ENCODE data around the gene YTHDC2. TPM values are rescaled to one million over a fixed set of nuclear protein-coding genes. Genes with fewer than 3 reads are reported as not detected.

Gene YTHDC2
- polyA plus RNA-seq, 1 experiment: 2.5 TPM

DNA sequence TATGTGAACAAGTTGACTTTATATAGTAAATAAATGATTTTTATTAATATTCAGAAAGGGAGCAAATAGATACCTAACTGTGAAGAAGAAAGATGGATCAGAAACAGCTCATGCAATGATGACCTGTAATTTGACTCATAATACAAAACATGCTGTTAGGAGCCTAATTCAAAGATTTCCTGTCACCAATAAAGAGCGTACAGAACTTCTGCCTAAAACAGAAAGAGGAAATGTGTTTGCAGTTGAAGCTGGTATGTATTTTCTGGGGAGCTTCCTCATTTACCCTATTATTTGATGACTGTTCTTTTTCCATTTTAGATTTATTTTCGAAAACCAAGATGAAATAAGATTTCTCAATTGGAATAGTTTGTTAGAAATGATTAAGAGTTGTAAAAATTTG, 11.4 kb downstream of the YTHDC2 start:
- DNase-seq (ENCODE audit: low read depth): no peak

DNA sequence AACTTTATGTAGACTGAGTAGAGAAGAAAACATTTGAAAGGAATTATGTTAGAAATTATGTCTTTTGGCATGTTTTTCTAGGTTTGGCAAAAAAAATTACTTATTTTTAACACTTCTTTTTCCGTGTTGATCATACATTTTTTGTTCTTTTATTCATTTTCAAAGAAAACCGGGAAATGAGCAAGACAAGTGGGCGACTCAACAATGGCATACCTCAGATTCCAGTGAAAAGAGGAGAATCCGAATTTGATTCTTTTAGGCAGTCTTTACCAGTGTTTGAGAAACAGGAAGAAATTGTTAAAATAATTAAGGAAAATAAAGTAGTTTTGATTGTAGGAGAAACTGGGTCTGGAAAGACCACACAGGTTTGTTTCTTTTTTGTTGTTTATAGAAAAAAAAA, 12.9 kb downstream of the YTHDC2 start:
- no peak for TF ChIP-seq CTCF (IDR thresholded peaks at IDR 0.05; ENCODE audit: insufficient read depth, low read depth, low read length)
- DNase-seq (ENCODE audit: low read depth): no peak
- POLR2A ChIA-PET: no interaction called here
- no peak overlapping the region for H3K4me3 ChIP-seq (ENCODE audit: low read depth, low read length)
- CTCF ChIA-PET: no interaction called here
- no peaks in the 10 kb centered on the region for H3K36me3 ChIP-seq (ENCODE audit: control insufficient read depth, insufficient read depth, low read length)
- H3K27me3 ChIP-seq (ENCODE audit: control insufficient read depth, insufficient read depth, low read length): no peaks in the 10 kb centered on the region

More for the DNA sequence above, 11.4 kb downstream of the YTHDC2 start:
- no peak for TF ChIP-seq CTCF (IDR thresholded peaks at IDR 0.05; ENCODE audit: insufficient read depth, low read depth, low read length)
- ChIA-PET CTCF (interaction anchor here (1.4 kb wide), 1 partner anchor 529 kb away, joined by 4 read pairs; no protein-coding TSS in a partner anchor), POLR2A (no interaction called here)
- H3K36me3 ChIP-seq (ENCODE audit: control insufficient read depth, insufficient read depth, low read length): no peaks in the 10 kb centered on the region
- no peaks in the 10 kb centered on the region for H3K27me3 ChIP-seq (ENCODE audit: control insufficient read depth, insufficient read depth, low read length)
- H3K4me3 ChIP-seq (ENCODE audit: low read depth, low read length): no peak overlapping the region

GRCh38 chr5:113527746-113528145, 14.3 kb downstream of the YTHDC2 start:
- Histone ChIP-seq H3K27me3 (ENCODE audit: control insufficient read depth, insufficient read depth, low read length) (no peaks in the 10 kb centered on the region), H3K36me3 (ENCODE audit: control insufficient read depth, insufficient read depth, low read length) (no peaks in the 10 kb centered on the region), H3K4me3 (ENCODE audit: low read depth, low read length) (no peak overlapping the region)
- ChIA-PET CTCF (no interaction called here), POLR2A (no interaction called here)
- TF ChIP-seq CTCF (IDR thresholded peaks at IDR 0.05; ENCODE audit: insufficient read depth, low read depth, low read length): no peak
- DNase-seq (ENCODE audit: low read depth): no peak

GRCh38 chr5:113531481-113532159, 18.1 kb downstream of the YTHDC2 start:
- POLR2A ChIA-PET: no interaction called here
- CTCF ChIA-PET: interaction anchor here (0.9 to 1.4 kb wide), 2 partner anchors 9 to 535 kb away, joined by 4 to 5 read pairs; no protein-coding TSS in a partner anchor
- no peaks in the 10 kb centered on the region for H3K36me3 ChIP-seq (ENCODE audit: control insufficient read depth, insufficient read depth, low read length)
- DNase-seq (ENCODE audit: low read depth): no peak
- H3K4me3 ChIP-seq (ENCODE audit: low read depth, low read length): no peak overlapping the region
- H3K27me3 ChIP-seq (ENCODE audit: control insufficient read depth, insufficient read depth, low read length): no peaks in the 10 kb centered on the region
- TF ChIP-seq CTCF (IDR thresholded peaks at IDR 0.05; ENCODE audit: insufficient read depth, low read depth, low read length): no peak

GRCh38 chr5:113538313-113538712, 24.8 kb downstream of the YTHDC2 start:
- Histone ChIP-seq H3K4me3 (ENCODE audit: low read depth, low read length) (no peak overlapping the region), H3K36me3 (ENCODE audit: control insufficient read depth, insufficient read depth, low read length) (0 out of 2 replicates have a peak, but pooled peaks cover 2% of the 10 kb centered on the region), H3K27me3 (ENCODE audit: control insufficient read depth, insufficient read depth, low read length) (no peaks in the 10 kb centered on the region)
- no peak for TF ChIP-seq CTCF (IDR thresholded peaks at IDR 0.05; ENCODE audit: insufficient read depth, low read depth, low read length)
- CTCF ChIA-PET: interaction anchor here (0.7 kb wide), 1 partner anchor 536 kb away, joined by 3 read pairs; no protein-coding TSS in a partner anchor
- POLR2A ChIA-PET: no interaction called here
- no peak for DNase-seq (ENCODE audit: low read depth)

Data from BJ (cell line).